ENCODE measurements around the gene PLA2G2F.
"Not testable (repeated sequence)": the region's sequence is repeated elsewhere in the genome, so short reads cannot be mapped to it uniquely, and the experiment has no call there.

The PLA2G2F gene

GRCh38 chr1:20115479-20115878, 23.6 kb upstream of the PLA2G2F start:
- DNase-seq, result no peak

GRCh38 chr1:20115916-20116315, 23.2 kb upstream of the PLA2G2F start:
- no peak for DNase-seq

- no peak for DNase-seq
These were observed 21.9 kb upstream of the PLA2G2F start for GRCh38 chr1:20117236-20117635.

GRCh38 chr1:20119347-20119746, 19.8 kb upstream of the PLA2G2F start, which contains the start of gene PLA2G2D:
TSS of gene PLA2G2D (minus strand) at chr1:20119536. CDS start at chr1:20119498, 38 bp downstream.
- DNase-seq, result no peak

- no peak for DNase-seq
These were observed 18.3 kb upstream of the PLA2G2F start for GRCh38 chr1:20120796-20121195.

GRCh38 chr1:20123722-20124455, 15.2 kb upstream of the PLA2G2F start:
- DNase-seq, result no peak

- no peak for DNase-seq
These were observed 14.6 kb upstream of the PLA2G2F start for GRCh38 chr1:20124456-20125057.

- DNase-seq, result no peak
These were observed 14.0 kb upstream of the PLA2G2F start for GRCh38 chr1:20125100-20125499.

- no peak for DNase-seq
These were observed 12.9 kb upstream of the PLA2G2F start for GRCh38 chr1:20126041-20126805.

GRCh38 chr1:20126806-20127440, 12.2 kb upstream of the PLA2G2F start:
- no peak for DNase-seq

- not testable (repeated sequence) for DNase-seq
These were observed 8.6 kb upstream of the PLA2G2F start for GRCh38 chr1:20130518-20130917.

GRCh38 chr1:20134995-20135394, 4.1 kb upstream of the PLA2G2F start:
- no peak for DNase-seq

GRCh38 chr1:20136249-20136648, 2.9 kb upstream of the PLA2G2F start:
- DNase-seq, result no peak

- no peak for DNase-seq
These were observed 2.1 kb upstream of the PLA2G2F start for GRCh38 chr1:20137055-20137454.

GRCh38 chr1:20137604-20138003, 1.5 kb upstream of the PLA2G2F start:
- no peak for DNase-seq

- DNase-seq, result no peak
These were observed 777 bp upstream of the PLA2G2F start for GRCh38 chr1:20138346-20138745.

- no peak for DNase-seq
These were observed 871 bp downstream of the PLA2G2F start for GRCh38 chr1:20139776-20140612.

GRCh38 chr1:20141001-20141400, 1.9 kb downstream of the PLA2G2F start:
- no peak for DNase-seq

- DNase-seq, result no peak
These were observed 2.3 kb downstream of the PLA2G2F start for GRCh38 chr1:20141466-20141865.

GRCh38 chr1:20142001-20142710, 3.0 kb downstream of the PLA2G2F start:
- DNase-seq, result no peak

- DNase-seq, result no peak
These were observed 4.2 kb downstream of the PLA2G2F start for GRCh38 chr1:20143318-20143717.
